WTC11 (cell line): ENCODE measurements around the gene KLRF1.

ENCODE experiments used
- CREB1 ChIP-seq: sonication (generic); formaldehyde crosslinking; IDR thresholded peaks from 2 replicates; pipeline ENCODE4 v1.8.0; 2023; ENCODE audit warnings: mild to moderate bottlenecking, missing genetic modification reagents
- CREM ChIP-seq: sonication (generic); formaldehyde crosslinking; IDR thresholded peaks from 2 replicates; pipeline ENCODE4 v1.8.1; 2022; ENCODE audit warnings: mild to moderate bottlenecking, missing genetic modification reagents, moderate library complexity
- JUN ChIP-seq: sonication (generic); formaldehyde crosslinking; IDR thresholded peaks from 2 replicates; pipeline ENCODE4 v1.8.0; 2023; ENCODE audit warnings: mild to moderate bottlenecking, missing genetic modification reagents
- OVOL2 ChIP-seq: fragments of 250-450 bp; sonication (Bioruptor Pico); IDR thresholded peaks from 2 replicates; pipeline ENCODE4 v1.9.0; 2021; ENCODE audit warnings: mild to moderate bottlenecking, borderline replicate concordance
- SOX15 ChIP-seq: fragments of 250-450 bp; sonication (Bioruptor Pico); IDR thresholded peaks from 2 replicates; pipeline ENCODE4 v1.9.0; 2021; ENCODE audit warnings: mild to moderate bottlenecking
- SP1 ChIP-seq: sonication (generic); formaldehyde crosslinking; conservative IDR thresholded peaks from 2 replicates; pipeline ENCODE4 v1.8.1; 2022; ENCODE audit warnings: missing genetic modification reagents
- ZNF138 ChIP-seq: sonication (generic); formaldehyde crosslinking; conservative IDR thresholded peaks from 2 replicates; pipeline ENCODE4 v1.8.1; 2022; ENCODE audit warnings: mild to moderate bottlenecking, moderate library complexity, missing genetic modification reagents
- TF ChIP-seq, protein P1 (sequence below): fragments of 200-600 bp; IDR thresholded peaks from 2 replicates; pipeline ENCODE4 v1.8.0; 2022; ENCODE audit warnings: antibody characterized with exemption
- TF ChIP-seq, protein P2 (sequence below): sonication (generic); formaldehyde crosslinking; IDR thresholded peaks from 2 replicates; pipeline ENCODE4 v1.8.1; 2023; ENCODE audit warnings: mild to moderate bottlenecking, missing genetic modification reagents, moderate library complexity
- TF ChIP-seq, protein P3 (sequence below): sonication (generic); formaldehyde crosslinking; IDR thresholded peaks from 2 replicates; pipeline ENCODE4 v1.8.1; 2022; ENCODE audit warnings: mild to moderate bottlenecking, moderate library complexity, missing genetic modification reagents
- TF ChIP-seq, protein P4 (sequence below): sonication (generic); formaldehyde crosslinking; IDR thresholded peaks from 2 replicates; pipeline ENCODE4 v1.8.1; 2022; ENCODE audit warnings: low read depth, missing genetic modification reagents, borderline replicate concordance
- TF ChIP-seq, protein P5 (sequence below): sonication (generic); formaldehyde crosslinking; IDR thresholded peaks from 2 replicates; pipeline ENCODE4 v1.8.0; 2022; ENCODE audit warnings: mild to moderate bottlenecking, missing genetic modification reagents
- TF ChIP-seq, protein P6 (sequence below): sonication (generic); formaldehyde crosslinking; IDR thresholded peaks from 2 replicates; pipeline ENCODE4 v1.8.1; 2023; ENCODE audit warnings: mild to moderate bottlenecking, missing genetic modification reagents

DNA sequence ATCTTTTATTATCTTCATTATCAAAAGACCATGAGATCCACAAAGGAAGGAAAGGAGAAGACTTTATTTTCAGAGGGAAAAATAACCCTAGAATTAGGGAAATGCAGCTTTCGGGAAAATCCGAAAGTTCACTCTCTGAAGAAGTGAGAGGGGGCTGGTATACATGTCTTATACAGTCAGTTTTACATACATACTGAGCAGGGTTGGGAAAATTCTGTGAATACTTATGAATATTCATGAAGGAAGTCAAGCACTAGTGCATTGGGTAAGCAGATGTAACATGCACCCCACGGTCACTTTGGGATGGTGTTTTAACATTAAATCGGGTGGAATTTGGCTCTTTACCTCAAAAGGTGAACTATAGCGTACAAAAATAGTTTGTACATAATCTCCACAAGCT is 15.7 kb upstream of the KLRF1 start:
- TF ChIP-seq CREM (CRISPR knock-in tag): no peak
- TF ChIP-seq, protein P1, sequence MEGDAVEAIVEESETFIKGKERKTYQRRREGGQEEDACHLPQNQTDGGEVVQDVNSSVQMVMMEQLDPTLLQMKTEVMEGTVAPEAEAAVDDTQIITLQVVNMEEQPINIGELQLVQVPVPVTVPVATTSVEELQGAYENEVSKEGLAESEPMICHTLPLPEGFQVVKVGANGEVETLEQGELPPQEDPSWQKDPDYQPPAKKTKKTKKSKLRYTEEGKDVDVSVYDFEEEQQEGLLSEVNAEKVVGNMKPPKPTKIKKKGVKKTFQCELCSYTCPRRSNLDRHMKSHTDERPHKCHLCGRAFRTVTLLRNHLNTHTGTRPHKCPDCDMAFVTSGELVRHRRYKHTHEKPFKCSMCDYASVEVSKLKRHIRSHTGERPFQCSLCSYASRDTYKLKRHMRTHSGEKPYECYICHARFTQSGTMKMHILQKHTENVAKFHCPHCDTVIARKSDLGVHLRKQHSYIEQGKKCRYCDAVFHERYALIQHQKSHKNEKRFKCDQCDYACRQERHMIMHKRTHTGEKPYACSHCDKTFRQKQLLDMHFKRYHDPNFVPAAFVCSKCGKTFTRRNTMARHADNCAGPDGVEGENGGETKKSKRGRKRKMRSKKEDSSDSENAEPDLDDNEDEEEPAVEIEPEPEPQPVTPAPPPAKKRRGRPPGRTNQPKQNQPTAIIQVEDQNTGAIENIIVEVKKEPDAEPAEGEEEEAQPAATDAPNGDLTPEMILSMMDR: no peak
- TF ChIP-seq, protein P2, sequence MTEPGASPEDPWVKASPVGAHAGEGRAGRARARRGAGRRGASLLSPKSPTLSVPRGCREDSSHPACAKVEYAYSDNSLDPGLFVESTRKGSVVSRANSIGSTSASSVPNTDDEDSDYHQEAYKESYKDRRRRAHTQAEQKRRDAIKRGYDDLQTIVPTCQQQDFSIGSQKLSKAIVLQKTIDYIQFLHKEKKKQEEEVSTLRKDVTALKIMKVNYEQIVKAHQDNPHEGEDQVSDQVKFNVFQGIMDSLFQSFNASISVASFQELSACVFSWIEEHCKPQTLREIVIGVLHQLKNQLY (CRISPR knock-in tag): no peak
- no peak for TF ChIP-seq SP1 (CRISPR knock-in tag)
- no peak for TF ChIP-seq CREB1 (CRISPR knock-in tag)
- TF ChIP-seq JUN (CRISPR knock-in tag): no peak
- no peak for TF ChIP-seq ZNF138 (CRISPR knock-in tag)
- TF ChIP-seq, protein P3, sequence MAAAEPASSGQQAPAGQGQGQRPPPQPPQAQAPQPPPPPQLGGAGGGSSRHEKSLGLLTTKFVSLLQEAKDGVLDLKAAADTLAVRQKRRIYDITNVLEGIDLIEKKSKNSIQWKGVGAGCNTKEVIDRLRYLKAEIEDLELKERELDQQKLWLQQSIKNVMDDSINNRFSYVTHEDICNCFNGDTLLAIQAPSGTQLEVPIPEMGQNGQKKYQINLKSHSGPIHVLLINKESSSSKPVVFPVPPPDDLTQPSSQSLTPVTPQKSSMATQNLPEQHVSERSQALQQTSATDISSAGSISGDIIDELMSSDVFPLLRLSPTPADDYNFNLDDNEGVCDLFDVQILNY: no peak
- TF ChIP-seq, protein P4, sequence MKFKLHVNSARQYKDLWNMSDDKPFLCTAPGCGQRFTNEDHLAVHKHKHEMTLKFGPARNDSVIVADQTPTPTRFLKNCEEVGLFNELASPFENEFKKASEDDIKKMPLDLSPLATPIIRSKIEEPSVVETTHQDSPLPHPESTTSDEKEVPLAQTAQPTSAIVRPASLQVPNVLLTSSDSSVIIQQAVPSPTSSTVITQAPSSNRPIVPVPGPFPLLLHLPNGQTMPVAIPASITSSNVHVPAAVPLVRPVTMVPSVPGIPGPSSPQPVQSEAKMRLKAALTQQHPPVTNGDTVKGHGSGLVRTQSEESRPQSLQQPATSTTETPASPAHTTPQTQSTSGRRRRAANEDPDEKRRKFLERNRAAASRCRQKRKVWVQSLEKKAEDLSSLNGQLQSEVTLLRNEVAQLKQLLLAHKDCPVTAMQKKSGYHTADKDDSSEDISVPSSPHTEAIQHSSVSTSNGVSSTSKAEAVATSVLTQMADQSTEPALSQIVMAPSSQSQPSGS (CRISPR knock-in tag): no peak
- TF ChIP-seq, protein P5, sequence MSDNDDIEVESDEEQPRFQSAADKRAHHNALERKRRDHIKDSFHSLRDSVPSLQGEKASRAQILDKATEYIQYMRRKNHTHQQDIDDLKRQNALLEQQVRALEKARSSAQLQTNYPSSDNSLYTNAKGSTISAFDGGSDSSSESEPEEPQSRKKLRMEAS (CRISPR knock-in tag): no peak
- no peak for TF ChIP-seq OVOL2 (CRISPR knock-in tag)
- TF ChIP-seq SOX15 (CRISPR knock-in tag): no peak
- TF ChIP-seq, protein P6, sequence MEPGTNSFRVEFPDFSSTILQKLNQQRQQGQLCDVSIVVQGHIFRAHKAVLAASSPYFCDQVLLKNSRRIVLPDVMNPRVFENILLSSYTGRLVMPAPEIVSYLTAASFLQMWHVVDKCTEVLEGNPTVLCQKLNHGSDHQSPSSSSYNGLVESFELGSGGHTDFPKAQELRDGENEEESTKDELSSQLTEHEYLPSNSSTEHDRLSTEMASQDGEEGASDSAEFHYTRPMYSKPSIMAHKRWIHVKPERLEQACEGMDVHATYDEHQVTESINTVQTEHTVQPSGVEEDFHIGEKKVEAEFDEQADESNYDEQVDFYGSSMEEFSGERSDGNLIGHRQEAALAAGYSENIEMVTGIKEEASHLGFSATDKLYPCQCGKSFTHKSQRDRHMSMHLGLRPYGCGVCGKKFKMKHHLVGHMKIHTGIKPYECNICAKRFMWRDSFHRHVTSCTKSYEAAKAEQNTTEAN: no peak
